ENCODE data around the gene KEL.

The KEL gene

DNA sequence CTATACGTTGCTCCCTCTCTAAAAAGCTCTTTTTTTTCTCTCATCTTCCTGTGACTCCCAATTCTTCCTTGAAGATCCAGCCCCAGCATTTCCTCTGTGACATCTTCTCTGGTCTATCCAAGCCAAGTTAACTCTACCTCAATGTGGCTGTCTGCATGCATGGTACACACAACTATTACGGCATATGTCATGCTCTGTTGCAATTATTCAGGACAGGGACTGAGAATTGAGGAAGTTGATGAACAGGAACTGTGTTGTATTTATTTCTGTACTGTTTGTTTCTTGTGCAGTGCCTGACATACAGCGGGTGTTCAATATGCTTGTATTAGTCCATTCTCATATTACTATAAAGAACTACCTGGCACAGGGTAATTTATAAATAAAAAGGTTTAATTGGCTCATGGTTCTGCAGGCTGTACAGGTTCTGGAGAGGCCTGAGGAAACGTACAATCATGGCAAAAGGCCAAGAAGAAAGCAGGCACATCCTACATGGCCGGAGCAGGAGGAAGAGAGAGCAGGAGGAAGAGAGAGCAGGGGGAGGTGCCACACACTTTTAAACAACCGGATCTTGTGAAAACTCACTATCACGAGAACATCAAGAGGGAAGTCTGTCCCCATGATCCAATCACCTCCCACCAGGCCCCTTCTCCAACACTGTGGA lies 34.9 kb downstream of the KEL start:
- no peak for DNase-seq (ENCODE audit: low spot score)
- TF ChIP-seq, protein P1, sequence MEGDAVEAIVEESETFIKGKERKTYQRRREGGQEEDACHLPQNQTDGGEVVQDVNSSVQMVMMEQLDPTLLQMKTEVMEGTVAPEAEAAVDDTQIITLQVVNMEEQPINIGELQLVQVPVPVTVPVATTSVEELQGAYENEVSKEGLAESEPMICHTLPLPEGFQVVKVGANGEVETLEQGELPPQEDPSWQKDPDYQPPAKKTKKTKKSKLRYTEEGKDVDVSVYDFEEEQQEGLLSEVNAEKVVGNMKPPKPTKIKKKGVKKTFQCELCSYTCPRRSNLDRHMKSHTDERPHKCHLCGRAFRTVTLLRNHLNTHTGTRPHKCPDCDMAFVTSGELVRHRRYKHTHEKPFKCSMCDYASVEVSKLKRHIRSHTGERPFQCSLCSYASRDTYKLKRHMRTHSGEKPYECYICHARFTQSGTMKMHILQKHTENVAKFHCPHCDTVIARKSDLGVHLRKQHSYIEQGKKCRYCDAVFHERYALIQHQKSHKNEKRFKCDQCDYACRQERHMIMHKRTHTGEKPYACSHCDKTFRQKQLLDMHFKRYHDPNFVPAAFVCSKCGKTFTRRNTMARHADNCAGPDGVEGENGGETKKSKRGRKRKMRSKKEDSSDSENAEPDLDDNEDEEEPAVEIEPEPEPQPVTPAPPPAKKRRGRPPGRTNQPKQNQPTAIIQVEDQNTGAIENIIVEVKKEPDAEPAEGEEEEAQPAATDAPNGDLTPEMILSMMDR (IDR thresholded peaks at IDR 0.05; ENCODE audit: borderline replicate concordance, control extremely low read depth, extremely low read depth, insufficient read depth, missing control alignments) = no peak
- in situ Hi-C loops (cut with MboI; ENCODE audit: low sequenced_read_pairs, unreplicated experiment) = no loop called here

DNA sequence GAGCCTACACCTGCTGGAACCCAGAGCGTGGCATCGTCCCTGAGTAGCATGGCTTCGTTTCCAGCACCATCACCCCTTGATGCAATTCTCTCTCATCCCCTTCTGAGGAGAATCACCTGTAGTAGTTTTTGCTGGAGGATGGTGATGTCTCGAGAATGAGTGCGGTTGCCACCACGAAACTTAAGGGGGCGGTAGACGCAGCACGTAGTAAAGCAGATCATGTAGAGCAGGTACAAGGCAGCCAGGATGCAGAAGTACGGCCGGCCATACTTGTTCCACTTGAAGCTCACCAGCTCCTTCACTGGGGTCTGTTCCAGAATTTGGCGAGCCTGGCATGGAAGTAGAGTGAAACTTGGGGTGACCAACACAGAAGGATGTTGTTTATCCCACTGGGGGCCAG lies 36.8 kb downstream of the KEL start:
- in situ Hi-C loops (cut with MboI; ENCODE audit: low sequenced_read_pairs, unreplicated experiment) = no loop called here
- TF ChIP-seq, protein P1 (IDR thresholded peaks at IDR 0.05; ENCODE audit: borderline replicate concordance, control extremely low read depth, extremely low read depth, insufficient read depth, missing control alignments) = no peak
- DNase-seq (ENCODE audit: low spot score) = no peak

DNA sequence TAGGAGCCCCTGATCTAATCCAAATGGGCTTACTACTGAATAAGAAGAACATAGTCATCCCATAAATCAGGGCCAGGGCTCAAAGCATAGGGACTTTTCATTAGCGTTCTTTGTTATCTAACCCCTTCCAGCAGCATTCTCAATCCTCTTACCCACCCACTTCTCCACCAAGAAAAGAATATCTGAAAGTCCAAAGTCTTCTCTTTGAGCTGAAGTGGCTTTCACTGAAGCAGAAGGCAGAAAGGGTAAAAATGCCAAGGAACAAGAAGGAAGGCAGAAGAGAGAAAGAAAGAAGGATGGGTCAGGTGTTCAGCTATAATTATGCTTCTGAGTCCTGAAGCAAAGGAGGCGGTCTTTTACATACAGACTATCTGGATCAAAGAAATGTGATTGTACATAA lies 38.8 kb downstream of the KEL start:
- no peak for DNase-seq (ENCODE audit: low spot score)
- in situ Hi-C loops (cut with MboI; ENCODE audit: low sequenced_read_pairs, unreplicated experiment) = no loop called here
- TF ChIP-seq, protein P1 (IDR thresholded peaks at IDR 0.05; ENCODE audit: borderline replicate concordance, control extremely low read depth, extremely low read depth, insufficient read depth, missing control alignments) = no peak

DNA sequence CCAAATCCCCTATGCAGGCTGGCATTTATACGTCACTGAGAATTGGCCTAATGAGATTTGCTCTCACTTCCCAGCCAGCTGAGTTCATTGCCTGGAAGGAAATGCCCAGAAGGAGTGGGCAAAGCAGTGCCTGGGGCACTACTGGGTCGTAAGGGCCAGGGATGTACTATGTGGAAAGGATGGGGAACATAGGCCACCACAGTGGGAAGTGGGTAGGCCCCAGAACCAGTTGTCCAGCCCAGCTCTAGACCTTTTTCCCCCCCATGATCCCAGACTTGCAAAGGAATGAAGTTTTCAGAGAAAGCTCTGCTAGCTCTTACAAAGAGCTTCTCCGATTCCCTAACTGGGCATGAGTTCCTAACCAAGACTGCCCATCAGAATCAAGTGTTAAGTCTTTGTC lies 42.5 kb downstream of the KEL start:
- no peak for DNase-seq (ENCODE audit: low spot score)
- TF ChIP-seq, protein P1 (IDR thresholded peaks at IDR 0.05; ENCODE audit: borderline replicate concordance, control extremely low read depth, extremely low read depth, insufficient read depth, missing control alignments) = no peak
- in situ Hi-C loops (cut with MboI; ENCODE audit: low sequenced_read_pairs, unreplicated experiment) = no loop called here

DNA sequence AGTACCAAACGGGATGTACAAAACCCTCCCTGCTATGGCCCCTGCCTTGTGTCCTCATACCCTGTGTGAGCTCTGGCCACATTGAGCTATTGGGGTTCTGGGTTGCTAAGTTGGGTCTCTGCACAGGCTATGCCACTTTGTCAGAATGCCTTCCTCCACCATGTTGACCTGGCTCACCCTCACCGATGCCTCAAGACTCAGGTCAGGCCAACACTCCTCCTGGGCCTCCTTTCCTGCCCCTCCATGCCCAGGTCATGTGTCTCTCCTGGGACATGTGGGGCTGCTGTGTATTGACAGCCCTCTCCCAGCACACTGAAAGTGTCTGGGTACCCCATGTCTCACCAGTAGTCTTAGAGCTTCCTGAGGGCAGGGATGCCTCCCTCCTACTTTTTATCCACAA lies 43.3 kb downstream of the KEL start:
- no peak for DNase-seq (ENCODE audit: low spot score)
- TF ChIP-seq, protein P1 (IDR thresholded peaks at IDR 0.05; ENCODE audit: borderline replicate concordance, control extremely low read depth, extremely low read depth, insufficient read depth, missing control alignments) = no peak
- in situ Hi-C loops (cut with MboI; ENCODE audit: low sequenced_read_pairs, unreplicated experiment) = no loop called here

DNA sequence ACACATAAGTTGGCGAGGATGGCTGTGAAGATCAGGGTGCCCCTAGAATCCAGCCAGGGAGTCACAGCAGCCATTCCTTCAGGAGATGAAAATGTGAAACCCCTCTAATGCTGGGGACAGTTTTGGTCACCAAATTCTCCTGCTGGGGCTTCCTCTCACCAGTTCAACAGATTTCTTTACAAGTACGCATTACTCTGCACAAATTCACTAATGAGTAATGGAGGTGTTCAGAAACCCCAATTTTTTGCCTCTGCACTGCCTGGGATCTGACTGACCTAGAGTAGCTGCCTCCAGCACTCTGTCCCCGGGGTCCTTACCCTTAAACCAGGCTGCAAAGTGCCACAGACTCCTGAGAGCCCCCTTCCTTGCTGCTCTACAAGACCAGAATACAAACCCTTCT lies 44.7 kb downstream of the KEL start:
- no peak for DNase-seq (ENCODE audit: low spot score)
- in situ Hi-C loops (cut with MboI; ENCODE audit: low sequenced_read_pairs, unreplicated experiment) = no loop called here
- TF ChIP-seq, protein P1 (IDR thresholded peaks at IDR 0.05; ENCODE audit: borderline replicate concordance, control extremely low read depth, extremely low read depth, insufficient read depth, missing control alignments) = no peak
